ENCODE measurements around the gene OTUD5. TPM values are rescaled to one million over a fixed set of nuclear protein-coding genes. Genes with fewer than 3 reads are reported as not detected.

The OTUD5 gene
- total and polyA plus RNA-seq, 4 donors, result 26.4 to 50.6 (median 42.4) TPM

- H3K27ac ChIP-seq (ENCODE audit: low read depth in 1 of 2, low read length in 2 of 2), result no peak overlapping the region
- H3K27me3 ChIP-seq (ENCODE audit: control insufficient read depth in 1 of 2, insufficient read depth in 2 of 2, low read length in 1 of 2), result no peaks in the 10 kb centered on the region
- no peak for ATAC-seq (ENCODE audit: low FRiP score)
- peak in 1 of 2 donors; percentile 19 for DNase-seq
- peaks cover 0 to 10% of the 10 kb centered on the region in 2 donors for H3K36me3 ChIP-seq (ENCODE audit: control insufficient read depth in 1 of 2, insufficient read depth in 2 of 2, low read length in 1 of 2)
- H3K4me1 ChIP-seq (ENCODE audit: control insufficient read depth in 1 of 2, insufficient read depth in 2 of 2, low read length in 2 of 2), result no peaks in the 10 kb centered on the region
- WGBS, 2 donors, result 86 to 91% methylated on average over 13 of the region's 13 CpGs
- no peaks in the 10 kb centered on the region for H3K9me3 ChIP-seq (ENCODE audit: control insufficient read depth, low read length)
- H3K4me3 ChIP-seq (ENCODE audit: low read length in 2 of 2), result no peak overlapping the region
- intact Hi-C loops (cut with DNase I), result no loop called here
Observed at GRCh38 chrX:48923771-48924170, 33.6 kb downstream of the OTUD5 start.

DNA sequence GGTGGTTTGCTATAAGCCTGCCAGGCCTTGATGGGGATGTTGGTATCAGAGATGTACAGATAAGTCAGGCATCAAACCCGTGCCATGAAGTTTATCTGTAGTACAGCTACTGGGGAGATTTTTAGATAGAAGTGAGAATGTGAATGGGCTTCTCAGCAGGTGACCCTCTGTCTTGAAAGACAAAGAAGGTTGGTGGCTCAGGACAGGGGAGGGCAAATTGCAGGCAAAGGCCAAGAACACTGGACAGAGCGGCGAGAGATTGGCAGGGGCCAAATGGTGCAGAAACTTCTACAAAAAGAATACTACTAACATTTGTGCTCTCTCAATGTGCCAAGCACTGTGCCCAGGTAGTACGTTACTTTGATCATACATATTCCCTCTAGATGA lies 36.7 kb downstream of the OTUD5 start:
- 73 to 87% methylated on average over 4 of the region's 4 CpGs for WGBS, 2 donors
- intact Hi-C loops (cut with DNase I), result no loop called here
- H3K27ac ChIP-seq (ENCODE audit: low read depth in 1 of 2, low read length in 2 of 2), result no peak overlapping the region
- H3K4me1 ChIP-seq (ENCODE audit: control insufficient read depth in 1 of 2, insufficient read depth in 2 of 2, low read length in 2 of 2), result no peaks in the 10 kb centered on the region
- no peak overlapping the region for H3K4me3 ChIP-seq (ENCODE audit: low read length in 2 of 2)
- DNase-seq, result peak in 1 of 2 donors; percentile 17
- no peaks in the 10 kb centered on the region for H3K27me3 ChIP-seq (ENCODE audit: control insufficient read depth in 1 of 2, insufficient read depth in 2 of 2, low read length in 1 of 2)
- H3K36me3 ChIP-seq (ENCODE audit: control insufficient read depth in 1 of 2, insufficient read depth in 2 of 2, low read length in 1 of 2), result peaks cover 0 to 8% of the 10 kb centered on the region in 2 donors
- H3K9me3 ChIP-seq (ENCODE audit: control insufficient read depth, low read length), result no peaks in the 10 kb centered on the region
- ATAC-seq (ENCODE audit: low FRiP score), result no peak

DNA sequence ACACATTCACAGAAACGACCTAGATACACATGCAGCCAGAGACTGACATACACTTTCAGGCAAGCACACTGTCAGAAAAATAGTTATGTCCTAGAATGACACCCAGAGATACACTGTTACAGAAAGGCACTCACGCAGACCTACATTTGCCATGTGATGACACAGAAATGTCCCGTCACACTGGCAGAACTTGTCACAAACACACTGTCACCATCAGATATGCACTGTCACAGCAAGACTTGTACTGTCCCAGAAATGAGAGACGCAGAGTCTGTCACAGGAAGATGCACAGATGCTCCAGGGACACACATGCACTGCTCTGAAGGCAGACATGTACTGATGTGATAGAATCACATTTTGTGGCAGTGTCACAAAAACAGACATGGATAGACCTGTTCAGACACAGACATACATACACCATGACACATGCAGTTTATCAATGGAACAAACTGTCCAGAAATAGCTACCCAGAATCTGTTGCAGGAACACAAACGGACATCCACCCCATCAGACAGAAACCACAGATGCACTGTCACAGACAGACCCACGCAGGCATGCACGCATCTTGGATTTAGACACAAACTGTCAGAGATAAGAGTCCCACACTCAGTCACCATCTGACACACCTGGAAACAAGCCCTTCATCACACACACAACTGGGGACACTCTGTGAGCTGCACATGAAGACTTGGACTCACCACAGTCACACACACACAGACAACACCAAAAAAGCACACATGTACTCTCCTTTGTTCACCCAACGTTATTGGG lies 37.3 kb downstream of the OTUD5 start:
- H3K27ac ChIP-seq (ENCODE audit: low read depth in 1 of 2, low read length in 2 of 2), result peak overlapping the region in 1 of 2 donors; percentile 48
- no peaks in the 10 kb centered on the region for H3K4me1 ChIP-seq (ENCODE audit: control insufficient read depth in 1 of 2, insufficient read depth in 2 of 2, low read length in 2 of 2)
- WGBS, 2 donors, result 42 to 44% methylated on average over 8 of the region's 8 CpGs
- H3K36me3 ChIP-seq (ENCODE audit: control insufficient read depth in 1 of 2, insufficient read depth in 2 of 2, low read length in 1 of 2), result peaks cover 0 to 4% of the 10 kb centered on the region in 2 donors
- H3K9me3 ChIP-seq (ENCODE audit: control insufficient read depth, low read length), result no peaks in the 10 kb centered on the region
- no peak overlapping the region for H3K4me3 ChIP-seq (ENCODE audit: low read length in 2 of 2)
- DNase-seq (peak in 1 of 2 donors; percentile 9), ATAC-seq (ENCODE audit: low FRiP score) (no peak)
- H3K27me3 ChIP-seq (ENCODE audit: control insufficient read depth in 1 of 2, insufficient read depth in 2 of 2, low read length in 1 of 2), result no peaks in the 10 kb centered on the region
- intact Hi-C loops (cut with DNase I), result loop anchor here in 1 of 2 donors (5.0 kb wide), 1 partner anchor 37 kb away; the partner anchor contains the start of gene OTUD5

GRCh38 chrX:48919360-48919841 lies 38.0 kb downstream of the OTUD5 start:
- peaks cover 0 to 2% of the 10 kb centered on the region in 2 donors for H3K36me3 ChIP-seq (ENCODE audit: control insufficient read depth in 1 of 2, insufficient read depth in 2 of 2, low read length in 1 of 2)
- WGBS, 2 donors, result 0 to 31% methylated on average over 15 of the region's 15 CpGs
- peak overlapping the region in 1 of 2 donors; percentile 87 for H3K27ac ChIP-seq (ENCODE audit: low read depth in 1 of 2, low read length in 2 of 2)
- H3K4me3 ChIP-seq (ENCODE audit: low read length in 2 of 2), result peak overlapping the region in 1 of 2 donors; percentile 39
- DNase-seq (no peak), ATAC-seq (ENCODE audit: low FRiP score) (no peak)
- no peaks in the 10 kb centered on the region for H3K9me3 ChIP-seq (ENCODE audit: control insufficient read depth, low read length)
- intact Hi-C loops (cut with DNase I), result loop anchor here in 1 of 2 donors (5.0 kb wide), 1 partner anchor 38 kb away; the partner anchor contains the start of gene OTUD5
- no peaks in the 10 kb centered on the region for H3K27me3 ChIP-seq (ENCODE audit: control insufficient read depth in 1 of 2, insufficient read depth in 2 of 2, low read length in 1 of 2)
- no peaks in the 10 kb centered on the region for H3K4me1 ChIP-seq (ENCODE audit: control insufficient read depth in 1 of 2, insufficient read depth in 2 of 2, low read length in 2 of 2)

- Histone ChIP-seq H3K36me3 (ENCODE audit: control insufficient read depth in 1 of 2, insufficient read depth in 2 of 2, low read length in 1 of 2) (peaks cover 0 to 4% of the 10 kb centered on the region in 2 donors), H3K4me3 (ENCODE audit: low read length in 2 of 2) (peak within 1 kb of the TSS in 1 of 2 donors; percentile 39), H3K27ac (ENCODE audit: low read depth in 1 of 2, low read length in 2 of 2) (peak within 1 kb of the TSS in 1 of 2 donors; percentile 87), H3K4me1 (ENCODE audit: control insufficient read depth in 1 of 2, insufficient read depth in 2 of 2, low read length in 2 of 2) (no peaks in the 10 kb centered on the region), H3K9me3 (ENCODE audit: control insufficient read depth, low read length) (no peaks in the 10 kb centered on the region), H3K27me3 (ENCODE audit: control insufficient read depth in 1 of 2, insufficient read depth in 2 of 2, low read length in 1 of 2) (no peaks in the 10 kb centered on the region)
- intact Hi-C loops (cut with DNase I), result loop anchor here in 1 of 2 donors (5.0 kb wide), 1 partner anchor 39 kb away; the partner anchor contains the start of gene OTUD5
- WGBS, 2 donors, result 0 to 32% methylated on average over 55 of the region's 55 CpGs
- ATAC-seq (ENCODE audit: low FRiP score), result peak; percentile 84
- DNase-seq, result peak; percentile 93 to 94
Observed at GRCh38 chrX:48918643-48919340, 38.6 kb downstream of the OTUD5 start, which contains the start of gene PIM2. Gene PIM2, minus strand, starts transcription at chrX:48919024. Its CDS starts 190 bp downstream, at chrX:48918834.

DNA sequence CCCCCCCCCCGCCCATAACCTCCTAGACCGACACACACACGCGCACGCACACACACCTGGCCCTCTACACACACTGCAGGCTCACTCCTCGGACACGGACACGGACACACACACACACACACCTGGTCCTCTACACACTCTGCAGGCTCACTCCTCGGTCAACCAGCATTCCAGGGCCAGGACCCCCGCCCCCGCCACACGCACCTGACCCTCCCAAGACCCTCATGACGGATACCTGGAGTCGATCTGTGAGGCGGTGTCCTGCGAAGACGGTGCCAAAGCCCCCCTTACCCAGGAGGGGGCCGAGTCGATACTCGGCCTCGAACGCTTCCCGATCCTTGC lies 39.1 kb downstream of the OTUD5 start:
- no peak for ATAC-seq (ENCODE audit: low FRiP score)
- peak overlapping the region in 1 of 2 donors; percentile 87 for H3K27ac ChIP-seq (ENCODE audit: low read depth in 1 of 2, low read length in 2 of 2)
- 7 to 33% methylated on average over 19 to 23 of the region's 23 CpGs for WGBS, 2 donors

GRCh38 chrX:48917139-48918001 lies 40.0 kb downstream of the OTUD5 start:
- peak; percentile 92 to 95 for DNase-seq
- 24 to 37% methylated on average over 27 of the region's 27 CpGs for WGBS, 2 donors
- H3K4me1 ChIP-seq (ENCODE audit: control insufficient read depth in 1 of 2, insufficient read depth in 2 of 2, low read length in 2 of 2), result no peaks in the 10 kb centered on the region
- peak overlapping the region in 1 of 2 donors; percentile 58 for H3K27ac ChIP-seq (ENCODE audit: low read depth in 1 of 2, low read length in 2 of 2)
- peak; percentile 86 for ATAC-seq (ENCODE audit: low FRiP score)
- H3K9me3 ChIP-seq (ENCODE audit: control insufficient read depth, low read length), result no peaks in the 10 kb centered on the region
- H3K36me3 ChIP-seq (ENCODE audit: control insufficient read depth in 1 of 2, insufficient read depth in 2 of 2, low read length in 1 of 2), result peaks cover 0 to 2% of the 10 kb centered on the region in 2 donors
- H3K27me3 ChIP-seq (ENCODE audit: control insufficient read depth in 1 of 2, insufficient read depth in 2 of 2, low read length in 1 of 2), result no peaks in the 10 kb centered on the region
- H3K4me3 ChIP-seq (ENCODE audit: low read length in 2 of 2), result no peak overlapping the region
- intact Hi-C loops (cut with DNase I), result loop anchor here in 1 of 2 donors (5.0 kb wide), 1 partner anchor 40 kb away; the partner anchor contains the start of gene OTUD5

More for the DNA sequence above, 39.1 kb downstream of the OTUD5 start:
- DNase-seq, result no peak
- Histone ChIP-seq H3K27me3 (ENCODE audit: control insufficient read depth in 1 of 2, insufficient read depth in 2 of 2, low read length in 1 of 2) (no peaks in the 10 kb centered on the region), H3K36me3 (ENCODE audit: control insufficient read depth in 1 of 2, insufficient read depth in 2 of 2, low read length in 1 of 2) (peaks cover 0 to 4% of the 10 kb centered on the region in 2 donors), H3K4me3 (ENCODE audit: low read length in 2 of 2) (peak overlapping the region in 1 of 2 donors; percentile 31), H3K4me1 (ENCODE audit: control insufficient read depth in 1 of 2, insufficient read depth in 2 of 2, low read length in 2 of 2) (no peaks in the 10 kb centered on the region), H3K9me3 (ENCODE audit: control insufficient read depth, low read length) (no peaks in the 10 kb centered on the region)
- intact Hi-C loops (cut with DNase I), result loop anchor here in 1 of 2 donors (5.0 kb wide), 1 partner anchor 39 kb away; the partner anchor contains the start of gene OTUD5

Data from aorta (tissue), 5 donors.